T-helper 17 cell (primary cell): ENCODE data around the gene ADM2. TPM values are rescaled to one million over a fixed set of nuclear protein-coding genes. Genes with fewer than 3 reads are reported as not detected.

Source experiments
- ATAC-seq: fragments of 150-1000 bp; cut with Tn5 transposase; 2 replicates; pipeline ENCODE4 v1.10.0; 2021; ENCODE audit warnings: mild to moderate bottlenecking, moderate library complexity
- DNase-seq, 3 donors: peaks; one replicate each; pipeline versions ENCODE4 v3.0.0 to v3.0.0-alpha.2; 2020 to 2021
- H3K9me3 ChIP-seq: one replicate; pipeline ENCODE4 v1.7.0; 2013; ENCODE audit warnings: low read length, mild to moderate bottlenecking; ENCODE audit not compliant: control insufficient read depth, poor library complexity, severe bottlenecking
- H3K27ac Mint-ChIP-seq: one replicate; pipeline ENCODE4 v1.8.0; 2022; ENCODE audit warnings: mild to moderate bottlenecking, moderate library complexity, mixed read lengths
- H3K27me3 Mint-ChIP-seq: one replicate; pipeline ENCODE4 v1.8.0; 2022; ENCODE audit warnings: mixed read lengths
- H3K36me3 Mint-ChIP-seq: one replicate; pipeline ENCODE4 v1.8.0; 2022; ENCODE audit warnings: low read depth, mixed read lengths
- H3K4me1 Mint-ChIP-seq: one replicate; pipeline ENCODE4 v1.8.0; 2022; ENCODE audit warnings: mild to moderate bottlenecking, mixed read lengths
- H3K4me3 Mint-ChIP-seq: one replicate; pipeline ENCODE4 v1.8.0; 2022; ENCODE audit warnings: mild to moderate bottlenecking, moderate library complexity, mixed read lengths
- total RNA-seq, 4 donors: library from RNA in 2 of 4; stranded (reverse) in 2 of 4; gene quantifications; one replicate each; pipeline ENCODE4 v1.2.3 and lab custom pipeline; 2022 to 2026

Gene ADM2
- total RNA-seq, 2 donors from 2014 or later, result 1.7 to 2.4 TPM

DNA sequence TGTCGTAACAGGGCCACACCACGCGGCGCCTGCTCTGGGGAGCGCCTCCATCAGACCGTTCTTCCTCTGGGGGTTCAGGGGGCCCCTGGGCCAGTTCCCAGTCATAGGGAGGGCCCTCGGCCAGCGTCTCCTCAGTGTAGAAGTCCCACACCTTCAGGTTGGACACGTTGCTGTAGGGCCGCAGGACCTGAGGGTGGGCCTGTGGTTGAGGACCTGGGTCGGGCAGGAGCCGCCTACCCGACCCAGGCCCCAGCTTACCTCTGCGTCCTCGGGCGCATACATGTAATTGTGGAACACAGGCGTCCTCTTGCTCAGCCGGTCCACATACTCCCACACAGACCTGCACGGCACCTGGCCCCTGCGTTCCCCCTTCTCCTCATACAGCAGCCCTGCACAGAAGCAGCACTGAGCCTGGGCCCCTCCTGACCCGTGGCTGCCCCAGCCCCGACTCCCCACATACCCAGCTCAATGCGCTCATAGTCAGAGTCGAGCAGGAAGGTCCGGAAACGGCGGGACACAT lies 26.7 kb upstream of the ADM2 start:
- Mint-ChIP-seq H3K4me1 (peaks cover 18% of the 10 kb centered on the region), H3K27ac (peak overlapping the region; percentile 49), H3K36me3 (peaks cover 3% of the 10 kb centered on the region), H3K4me3 (no peak overlapping the region), H3K27me3 (no peaks in the 10 kb centered on the region)
- H3K9me3 ChIP-seq, result no peaks in the 10 kb centered on the region
- ATAC-seq (no peak), DNase-seq (no peak)

DNA sequence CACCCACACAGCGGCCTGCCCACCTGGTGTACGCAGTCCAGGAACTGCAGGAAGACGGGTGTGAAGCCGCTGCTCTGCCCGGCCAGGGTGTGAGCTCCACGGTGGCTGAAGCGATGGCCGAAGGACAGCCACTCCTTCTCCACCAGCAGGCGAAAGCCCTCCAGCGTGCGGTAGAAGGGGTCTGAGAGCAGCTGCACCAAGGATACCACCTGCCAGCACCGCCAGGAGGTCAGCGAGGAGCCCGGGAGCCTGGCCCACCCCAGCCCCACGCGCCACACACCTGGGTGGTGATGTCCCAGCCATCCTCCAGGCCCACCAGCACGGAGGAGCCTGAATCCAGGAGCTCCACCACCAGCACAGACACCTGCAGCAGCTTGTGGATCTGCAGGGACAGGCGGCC lies 26.1 kb upstream of the ADM2 start:
- H3K27me3 Mint-ChIP-seq, result no peaks in the 10 kb centered on the region
- H3K36me3 Mint-ChIP-seq, result peaks cover 2% of the 10 kb centered on the region
- peak overlapping the region; percentile 49 for H3K27ac Mint-ChIP-seq
- no peak overlapping the region for H3K4me3 Mint-ChIP-seq
- H3K4me1 Mint-ChIP-seq, result peaks cover 16% of the 10 kb centered on the region
- no peaks in the 10 kb centered on the region for H3K9me3 ChIP-seq
- ATAC-seq, result no peak
- DNase-seq, result no peak

DNA sequence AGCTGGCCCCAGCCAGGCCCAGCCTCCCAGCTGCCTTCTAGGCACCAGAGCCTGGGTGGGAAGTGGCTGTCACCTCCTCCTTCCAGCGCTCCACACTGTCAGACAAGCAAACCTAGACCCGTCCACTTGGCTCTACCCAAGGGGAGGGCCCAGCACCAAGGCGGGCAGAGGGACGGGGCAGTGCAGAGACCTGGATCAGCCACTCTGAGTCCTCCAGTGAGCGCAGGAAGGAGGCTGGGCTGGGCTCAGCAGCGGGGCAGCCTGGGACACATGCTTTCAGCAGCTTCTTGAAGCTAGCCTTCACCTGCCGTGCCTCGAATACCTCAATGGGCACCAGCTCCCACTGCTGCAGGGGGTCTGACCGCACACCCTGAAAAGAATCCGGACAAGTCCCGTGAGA lies 25.3 kb upstream of the ADM2 start:
- H3K9me3 ChIP-seq, result no peaks in the 10 kb centered on the region
- DNase-seq, result no peak
- Mint-ChIP-seq H3K4me3 (peak overlapping the region; percentile 25), H3K4me1 (peaks cover 13% of the 10 kb centered on the region), H3K36me3 (peaks cover 4% of the 10 kb centered on the region), H3K27ac (no peak overlapping the region), H3K27me3 (no peaks in the 10 kb centered on the region)
- ATAC-seq, result no peak

DNA sequence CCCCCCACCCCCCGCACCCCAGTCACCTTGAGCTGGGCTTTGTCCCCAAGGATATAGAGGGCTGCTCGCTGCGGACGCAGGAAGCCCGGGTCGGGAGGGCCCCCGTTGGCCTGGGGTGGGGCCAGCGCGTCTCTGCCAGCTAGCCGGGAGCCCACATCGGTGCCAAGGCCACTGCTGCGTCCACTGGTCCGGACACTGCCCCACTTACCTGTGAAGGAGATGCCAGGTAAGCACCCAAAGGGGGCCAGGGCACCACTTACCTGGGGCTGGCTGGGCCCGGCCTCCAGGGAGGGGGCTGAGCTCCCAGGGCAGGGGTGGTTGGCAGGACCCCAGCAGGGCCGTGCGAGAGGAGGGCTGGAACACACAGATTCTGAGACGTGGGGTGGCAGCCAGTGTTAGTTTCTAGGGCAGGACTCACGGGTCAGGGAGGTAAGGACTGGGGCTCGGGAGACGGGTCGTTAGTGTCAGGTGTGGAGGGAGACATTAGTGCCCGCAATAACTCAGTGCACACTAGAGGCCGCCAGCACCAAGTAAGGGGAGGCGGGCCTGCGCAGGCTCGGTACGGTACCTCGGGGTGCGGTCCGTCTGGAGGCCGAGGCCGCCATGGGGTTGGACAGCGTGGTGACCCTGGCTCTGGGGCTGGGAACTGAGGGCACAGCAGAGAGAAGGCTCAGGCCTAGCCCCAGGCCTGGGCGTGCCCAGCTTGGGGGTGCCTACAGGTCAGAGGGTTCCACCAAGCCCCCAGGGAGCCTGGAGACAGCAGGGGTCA lies 24.7 kb upstream of the ADM2 start:
- Mint-ChIP-seq H3K36me3 (peaks cover 5% of the 10 kb centered on the region), H3K4me3 (no peak overlapping the region), H3K27ac (peak overlapping the region; percentile 88), H3K27me3 (no peaks in the 10 kb centered on the region), H3K4me1 (peaks cover 11% of the 10 kb centered on the region)
- no peaks in the 10 kb centered on the region for H3K9me3 ChIP-seq
- no peak for ATAC-seq
- no peak for DNase-seq

DNA sequence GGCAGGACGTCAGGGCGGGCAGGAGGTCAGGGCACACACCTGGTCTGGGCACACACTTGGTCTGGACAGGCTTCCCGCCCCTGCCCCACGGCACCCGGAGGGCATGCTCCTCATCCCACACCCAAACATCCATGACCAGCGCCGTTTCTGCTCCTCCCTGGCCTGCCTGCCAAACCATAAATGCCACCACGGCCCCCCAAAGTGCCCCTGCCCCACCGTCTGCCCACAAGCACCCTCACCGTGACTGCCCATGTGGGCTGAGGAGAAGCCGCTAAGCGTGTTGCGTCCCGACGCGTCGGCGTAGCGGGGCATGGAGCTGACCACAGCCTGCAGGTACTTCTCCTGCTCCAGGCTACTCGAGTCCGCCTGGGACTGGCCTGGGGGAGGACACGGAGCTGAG lies 22.3 kb upstream of the ADM2 start:
- no peak overlapping the region for H3K4me3 Mint-ChIP-seq
- H3K27me3 Mint-ChIP-seq, result no peaks in the 10 kb centered on the region
- peaks cover 5% of the 10 kb centered on the region for H3K4me1 Mint-ChIP-seq
- H3K9me3 ChIP-seq, result no peaks in the 10 kb centered on the region
- H3K36me3 Mint-ChIP-seq, result peaks cover 2% of the 10 kb centered on the region
- DNase-seq, result no peak
- H3K27ac Mint-ChIP-seq, result no peak overlapping the region
- no peak for ATAC-seq

DNA sequence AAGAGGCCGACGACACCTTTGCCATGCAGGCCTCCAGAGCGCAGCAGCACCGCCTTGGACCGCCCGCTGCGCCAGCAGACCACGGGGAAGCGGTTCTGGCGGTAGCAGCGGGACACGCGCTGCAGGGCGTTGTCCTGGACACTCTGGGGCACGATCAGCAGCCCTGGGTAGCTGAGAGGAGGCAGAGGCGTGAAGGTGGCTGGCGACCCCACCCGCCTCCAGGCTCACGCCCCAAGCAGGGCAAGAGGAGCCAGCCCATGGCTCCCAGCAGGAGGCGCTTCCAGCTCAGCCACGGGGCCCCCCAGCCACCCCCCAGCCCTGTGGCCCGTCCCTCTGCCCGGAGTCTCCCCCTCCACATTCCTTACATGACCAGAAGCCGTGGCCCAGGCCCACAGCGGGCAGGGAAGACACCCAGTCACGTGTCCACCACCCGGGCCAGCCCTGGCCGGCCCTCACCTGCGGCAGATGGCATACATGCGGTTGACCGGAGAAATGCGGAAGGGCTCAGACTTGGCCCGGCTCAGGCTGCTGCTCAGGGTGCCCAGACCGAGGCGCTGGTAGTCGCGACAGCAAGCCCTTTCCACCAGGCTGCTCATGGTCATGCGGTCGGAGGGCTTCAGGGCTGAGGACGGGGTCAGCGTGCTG lies 21.7 kb upstream of the ADM2 start:
- Mint-ChIP-seq H3K36me3 (peaks cover 2% of the 10 kb centered on the region), H3K27me3 (no peaks in the 10 kb centered on the region), H3K27ac (no peak overlapping the region), H3K4me3 (no peak overlapping the region), H3K4me1 (peaks cover 5% of the 10 kb centered on the region)
- DNase-seq (no peak), ATAC-seq (peak; percentile 26)
- no peaks in the 10 kb centered on the region for H3K9me3 ChIP-seq

DNA sequence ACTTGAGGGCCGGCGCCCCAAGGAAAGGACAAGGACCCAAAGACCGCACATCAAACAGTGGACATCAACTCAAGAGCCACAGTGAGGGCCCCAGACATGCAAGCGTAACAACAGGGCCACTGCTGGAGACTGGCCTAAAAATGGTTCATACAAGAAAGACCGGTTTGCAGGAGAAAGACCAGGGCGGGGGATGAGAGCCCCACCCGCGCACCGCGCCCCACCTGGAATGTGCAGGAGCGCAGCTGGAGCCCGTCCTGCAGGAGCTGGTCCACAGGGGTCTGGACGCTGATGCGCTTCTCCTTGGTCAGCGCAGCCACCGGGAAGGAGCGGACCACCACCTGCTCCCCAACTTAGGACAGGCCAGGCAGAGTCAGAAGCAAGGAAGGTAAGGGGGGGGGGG lies 20.4 kb upstream of the ADM2 start:
- Mint-ChIP-seq H3K36me3 (peaks cover 2% of the 10 kb centered on the region), H3K27me3 (no peaks in the 10 kb centered on the region), H3K4me1 (peaks cover 5% of the 10 kb centered on the region), H3K27ac (no peak overlapping the region), H3K4me3 (no peak overlapping the region)
- no peaks in the 10 kb centered on the region for H3K9me3 ChIP-seq
- DNase-seq (no peak), ATAC-seq (no peak)

DNA sequence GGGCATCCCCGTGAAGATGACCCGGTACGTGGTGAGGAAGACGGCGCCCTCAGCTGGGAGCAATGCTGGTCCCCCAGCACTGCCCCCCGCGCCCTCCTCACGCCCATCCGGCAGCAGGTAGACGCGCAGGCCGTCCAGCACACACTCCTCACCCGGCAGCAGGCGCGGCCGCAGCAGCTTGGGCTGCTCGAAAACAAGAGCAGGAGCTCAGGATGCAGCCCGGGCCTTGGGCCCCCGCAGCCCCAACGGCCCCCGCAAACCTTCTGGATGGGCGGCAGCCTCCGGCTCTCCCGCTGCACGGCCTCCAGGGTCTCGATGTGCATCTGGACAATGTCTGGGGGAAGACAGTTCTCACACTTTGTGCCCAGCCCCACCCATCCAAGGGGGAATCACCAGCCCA lies 19.8 kb upstream of the ADM2 start:
- Mint-ChIP-seq H3K27ac (no peak overlapping the region), H3K36me3 (peaks cover 2% of the 10 kb centered on the region), H3K4me3 (no peak overlapping the region), H3K4me1 (peaks cover 7% of the 10 kb centered on the region), H3K27me3 (no peaks in the 10 kb centered on the region)
- H3K9me3 ChIP-seq, result no peaks in the 10 kb centered on the region
- ATAC-seq, result no peak
- DNase-seq, result no peak

DNA sequence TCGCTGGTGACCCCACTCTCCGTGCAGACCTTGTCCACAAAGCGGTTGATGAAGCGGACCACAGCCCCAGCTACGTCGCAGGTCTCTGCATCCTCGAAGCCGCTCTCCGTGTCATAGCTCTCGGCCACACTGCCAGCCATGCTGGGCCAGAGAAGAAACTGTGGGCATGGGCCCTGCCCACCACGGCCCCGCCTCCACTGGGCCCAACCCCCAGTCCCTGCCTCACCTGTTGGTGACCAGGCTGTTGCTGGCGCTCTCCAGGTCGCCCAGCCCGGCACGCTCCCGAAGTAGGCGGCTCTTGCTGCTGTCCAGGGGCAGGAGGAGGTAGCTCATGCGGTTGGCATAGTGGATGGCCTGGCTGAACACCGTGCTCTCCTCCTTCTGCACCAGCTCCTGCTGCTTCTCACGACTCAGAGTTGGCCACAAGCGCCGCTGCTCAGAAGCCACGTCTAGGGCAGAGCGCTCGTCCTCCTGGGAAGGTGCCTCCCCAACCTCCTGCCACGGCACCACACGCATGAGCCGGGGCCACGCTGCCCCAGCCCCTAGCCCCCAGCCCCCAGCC lies 19.3 kb upstream of the ADM2 start:
- Mint-ChIP-seq H3K4me3 (no peak overlapping the region), H3K36me3 (peaks cover 7% of the 10 kb centered on the region)
- no peak for ATAC-seq

DNA sequence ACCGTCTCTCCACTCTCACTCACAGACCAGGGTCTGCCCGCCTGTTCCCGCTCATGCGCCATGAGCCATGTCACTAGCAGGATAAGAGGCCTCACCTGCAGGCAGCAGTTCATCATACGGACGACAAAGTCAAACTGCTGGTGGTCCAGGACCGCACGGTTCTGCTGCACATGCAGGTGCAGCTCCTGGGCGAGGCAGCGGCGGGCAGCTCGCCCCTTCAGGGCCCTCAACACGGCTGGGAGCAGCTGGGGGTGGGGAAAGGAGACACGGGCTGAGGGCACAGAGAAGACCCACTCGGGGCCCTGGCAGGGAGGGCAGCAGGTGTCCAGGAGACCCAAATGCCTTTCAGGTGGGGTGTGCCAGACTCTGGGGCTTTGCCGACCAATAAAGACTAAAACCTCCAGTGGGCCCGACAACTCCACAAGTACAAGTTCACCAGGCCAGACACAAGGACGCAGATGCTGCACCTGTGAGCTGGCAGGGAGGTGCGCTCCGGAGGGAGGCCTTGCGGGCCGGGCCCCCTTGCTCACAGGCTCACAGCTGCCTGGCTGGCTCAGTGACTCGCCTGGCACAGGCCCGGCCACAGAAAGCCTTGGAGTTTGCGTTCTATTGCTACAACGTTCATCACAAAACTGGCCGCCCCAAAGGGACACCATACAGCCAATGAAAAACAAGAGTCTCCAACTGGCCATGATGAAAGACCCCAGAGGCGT lies 18.0 kb upstream of the ADM2 start:
- Mint-ChIP-seq H3K36me3 (peaks cover 7% of the 10 kb centered on the region), H3K4me3 (no peak overlapping the region)

More for the DNA sequence above, 19.3 kb upstream of the ADM2 start:
- H3K4me1 Mint-ChIP-seq, result peaks cover 8% of the 10 kb centered on the region
- no peak overlapping the region for H3K27ac Mint-ChIP-seq
- no peaks in the 10 kb centered on the region for H3K27me3 Mint-ChIP-seq
- no peaks in the 10 kb centered on the region for H3K9me3 ChIP-seq
- no peak for DNase-seq

DNA sequence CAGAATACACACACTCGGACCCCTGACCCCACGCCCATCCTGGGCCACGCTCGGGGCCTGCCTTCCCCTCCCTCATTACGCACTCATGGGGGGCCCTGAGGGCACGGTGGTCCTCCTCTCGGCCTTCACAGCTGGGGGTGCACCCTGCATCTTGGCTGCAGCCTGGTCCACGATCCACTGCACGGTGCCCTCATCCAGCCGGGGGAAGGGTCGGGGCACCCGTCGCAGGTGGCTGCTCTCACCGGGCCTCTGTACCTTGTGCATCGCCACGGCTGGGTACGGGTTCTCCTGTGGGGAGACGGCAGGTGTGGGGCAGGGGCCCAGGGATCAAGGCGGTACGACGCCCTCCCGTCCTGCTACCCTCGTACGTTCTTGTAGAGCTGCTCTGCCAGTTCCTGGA lies 16.9 kb upstream of the ADM2 start:
- ATAC-seq, result no peak
- Mint-ChIP-seq H3K27me3 (no peaks in the 10 kb centered on the region), H3K27ac (no peak overlapping the region), H3K4me3 (no peak overlapping the region), H3K4me1 (peaks cover 14% of the 10 kb centered on the region), H3K36me3 (peaks cover 7% of the 10 kb centered on the region)
- H3K9me3 ChIP-seq, result no peaks in the 10 kb centered on the region
- no peak for DNase-seq

More for the DNA sequence above, 18.0 kb upstream of the ADM2 start:
- Mint-ChIP-seq H3K27ac (no peak overlapping the region), H3K27me3 (no peaks in the 10 kb centered on the region), H3K4me1 (peaks cover 8% of the 10 kb centered on the region)
- DNase-seq (no peak), ATAC-seq (no peak)
- H3K9me3 ChIP-seq, result no peaks in the 10 kb centered on the region

DNA sequence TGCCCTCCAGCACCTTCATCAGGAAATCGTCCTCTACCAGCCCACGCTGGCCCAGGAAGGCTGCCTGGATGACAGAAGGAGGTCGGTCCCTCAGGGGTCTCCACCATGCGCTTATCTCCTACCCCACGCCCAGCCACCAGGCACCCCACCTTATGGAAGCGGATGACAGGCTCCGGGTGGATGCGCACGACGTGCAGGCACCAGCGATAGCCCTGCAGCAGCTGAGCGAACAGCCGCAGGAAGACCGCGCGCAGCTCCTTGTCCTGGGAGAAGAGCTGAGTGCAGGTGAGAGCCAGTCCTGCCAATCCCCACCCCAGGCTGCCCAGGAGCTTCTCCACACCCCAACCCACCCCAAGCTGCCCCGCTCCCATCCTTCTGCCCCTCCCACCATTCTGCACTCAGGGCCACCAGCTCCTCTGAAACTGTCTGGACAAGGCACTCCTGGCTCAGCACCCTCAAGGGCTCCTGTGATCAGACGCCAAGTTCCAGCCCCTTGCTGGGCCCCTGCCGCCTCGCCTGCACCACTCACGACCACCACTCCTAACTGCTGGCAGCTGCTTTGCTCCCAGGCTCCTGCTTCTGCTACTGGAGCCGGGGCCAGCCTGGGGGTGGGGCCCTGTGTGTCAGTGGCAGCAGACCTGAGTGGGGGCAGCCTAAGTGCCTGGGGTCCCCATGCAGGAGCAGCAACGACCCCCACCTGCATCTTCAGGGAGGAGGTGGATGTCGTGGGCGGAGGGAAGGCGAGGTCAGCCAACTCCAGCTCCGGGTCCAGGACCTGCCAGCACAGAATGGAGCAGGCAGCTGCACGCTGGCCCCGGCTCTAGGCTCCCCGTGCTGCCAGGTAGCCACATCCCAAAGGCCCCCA lies 16.0 kb upstream of the ADM2 start:
- no peak for ATAC-seq
- H3K4me3 Mint-ChIP-seq, result no peak overlapping the region
- no peaks in the 10 kb centered on the region for H3K27me3 Mint-ChIP-seq
- peaks cover 7% of the 10 kb centered on the region for H3K36me3 Mint-ChIP-seq
- no peak for DNase-seq
- H3K4me1 Mint-ChIP-seq, result peaks cover 16% of the 10 kb centered on the region
- no peak overlapping the region for H3K27ac Mint-ChIP-seq
- no peaks in the 10 kb centered on the region for H3K9me3 ChIP-seq
